H1 (cell line): ENCODE data around the gene RPA4. TPM values are rescaled to one million over a fixed set of nuclear protein-coding genes. Genes with fewer than 3 reads are reported as not detected.

Source experiments
- CHD1 ChIP-seq: IDR thresholded peaks from 2 replicates; pipeline ENCODE4 v1.6.1; 2012; ENCODE audit warnings: low read depth, low read length, improper control_type of control experiment
- CHD7 ChIP-seq: fragments of 300-600 bp; sonication (generic); IDR thresholded peaks from 2 replicates; pipeline ENCODE4 v1.7.1; 2012; ENCODE audit warnings: low read length, moderate library complexity, mild to moderate bottlenecking, inconsistent platforms; ENCODE audit not compliant: insufficient replicate concordance
- FOSL1 ChIP-seq: IDR thresholded peaks from 2 replicates; pipeline ENCODE4 v1.6.1; 2011; ENCODE audit warnings: mild to moderate bottlenecking, low read depth, low read length, moderate library complexity; ENCODE audit not compliant: insufficient read depth
- GTF2F1 ChIP-seq: IDR thresholded peaks from 2 replicates; pipeline ENCODE4 v1.6.1; 2012; ENCODE audit warnings: low read depth, low read length, improper control_type of control experiment, borderline replicate concordance
- HDAC2 ChIP-seq, 2 experiments: fragments of 300-600 bp in 1 of 2; sonication (generic) in 1 of 2; IDR thresholded peaks; 2 replicates each; pipeline ENCODE4 v1.6.1; 2011 to 2012; ENCODE audit warnings: low read depth in 2 of 2, low read length in 2 of 2, mild to moderate bottlenecking in 2 of 2, moderate library complexity in 2 of 2, borderline replicate concordance in 1 of 2, inconsistent platforms in 1 of 2
- KDM4A ChIP-seq: IDR thresholded peaks from one replicate; pipeline ENCODE4 v1.7.1; 2012; ENCODE audit warnings: low read depth, mild to moderate bottlenecking, moderate library complexity, low read length, inconsistent platforms; ENCODE audit not compliant: severe bottlenecking
- RBBP5 ChIP-seq: IDR thresholded peaks from 2 replicates; pipeline ENCODE4 v1.7.1; 2012; ENCODE audit warnings: low read depth, mild to moderate bottlenecking, inconsistent platforms, low read length, moderate library complexity, borderline replicate concordance
- RNF2 ChIP-seq: fragments of 200-900, 300-1000 bp; sonication (generic); IDR thresholded peaks from 2 replicates; pipeline ENCODE4 v1.7.1; 2016; ENCODE audit warnings: borderline replicate concordance, low read depth, mild to moderate bottlenecking, antibody characterized with exemption, low read length; ENCODE audit not compliant: poor library complexity, severe bottlenecking; ENCODE audit errors: missing control alignments
- SIX5 ChIP-seq: IDR thresholded peaks from 2 replicates; pipeline ENCODE4 v1.6.1; 2011; ENCODE audit warnings: mild to moderate bottlenecking, low read depth, low read length
- SP2 ChIP-seq: IDR thresholded peaks from 2 replicates; pipeline ENCODE4 v1.6.1; 2012; ENCODE audit warnings: mild to moderate bottlenecking, low read length, inconsistent platforms
- SUZ12 ChIP-seq: fragments of 200-600 bp; sonication (generic); IDR thresholded peaks from 2 replicates; pipeline ENCODE4 v1.6.1; 2012; ENCODE audit warnings: mild to moderate bottlenecking, inconsistent platforms, low read length, moderate library complexity, mixed read lengths
- polyA plus RNA-seq, 7 experiments: library from polyadenylated mRNA; depleted of rRNA in 3 of 7; stranded (reverse) in 5 of 7; unstranded in 2 of 7; fragments of >200 nt in 5 of 7; fragments of 200-250 nt in 2 of 7; gene quantifications; 1 replicate in 5 of 7; 2 replicates in 1 of 7; 4 replicates in 1 of 7; pipeline versions ENCODE4 v1.2.1 to v1.2.3, GENCODE V29; 2011 to 2013; ENCODE audit warnings: missing spikeins in 2 of 7, mixed read lengths in 2 of 7
- total RNA-seq: library from RNA; stranded (reverse); fragmentation: NEBNext Ultra II Directional; extraction: Animal tissue kit (Norgen Biotek cat#: 25700); gene quantifications from 2 replicates; pipeline ENCODE4 v1.2.1, GENCODE V29; 2021

The RPA4 gene
- total and polyA plus RNA-seq, 2 of the 8 experiments (the other 6 are each of a cell fraction or from before 2014, with no cell fraction given): 0.17 to 0.24 TPM

GRCh38 chrX:96889726-96890125 is 6.0 kb downstream of the RPA4 start (continued):
- no peak for TF ChIP-seq CHD7
- TF ChIP-seq FOSL1: no peak
- TF ChIP-seq GTF2F1: no peak
- no peak for TF ChIP-seq KDM4A
- no peak for TF ChIP-seq SIX5
- no peak for TF ChIP-seq CHD1
- no peak for TF ChIP-seq SUZ12
- TF ChIP-seq RBBP5: no peak
- TF ChIP-seq RNF2: no peak
- no peak for TF ChIP-seq SP2
- TF ChIP-seq HDAC2 (IDR thresholded peaks at IDR 0.05; ENCODE audit: borderline replicate concordance in 1 of 2, low read depth in 2 of 2, low read length in 2 of 2): no peak
